H7 (cell line): ENCODE results near the gene DNAJB2. TPM values are rescaled to one million over a fixed set of nuclear protein-coding genes. Genes with fewer than 3 reads are reported as not detected.
"Not testable (repeated sequence)": the region's sequence is repeated elsewhere in the genome, so short reads cannot be mapped to it uniquely, and the experiment has no call there.

ENCODE experiments used
- DNase-seq: peaks from one replicate; pipeline ENCODE4 v3.0.0; 2012
- H3K27me3 ChIP-seq: 2 replicates; pipeline ENCODE4 v1.6.0; 2011; ENCODE audit warnings: mild to moderate bottlenecking, low read length; ENCODE audit not compliant: control insufficient read depth, insufficient read depth
- H3K36me3 ChIP-seq: replicated peaks from 2 replicates; pipeline ENCODE4 v1.5.1; 2011; ENCODE audit warnings: low read length; ENCODE audit not compliant: control insufficient read depth, insufficient read depth
- H3K4me3 ChIP-seq: 2 replicates; pipeline ENCODE4 v1.5.1; 2011; ENCODE audit warnings: low read depth, mild to moderate bottlenecking, control low read depth, low read length, moderate library complexity; ENCODE audit not compliant: insufficient read depth
- total RNA-seq: library from RNA; depleted of rRNA; stranded (reverse); fragments of >200 nt; shearing (Covaris generic); gene quantifications from 2 replicates; pipeline ENCODE4 v1.2.3, GENCODE V29; 2014

The DNAJB2 gene
- total RNA-seq, 1 experiment from 2014 or later, result 29.1 TPM

DNA sequence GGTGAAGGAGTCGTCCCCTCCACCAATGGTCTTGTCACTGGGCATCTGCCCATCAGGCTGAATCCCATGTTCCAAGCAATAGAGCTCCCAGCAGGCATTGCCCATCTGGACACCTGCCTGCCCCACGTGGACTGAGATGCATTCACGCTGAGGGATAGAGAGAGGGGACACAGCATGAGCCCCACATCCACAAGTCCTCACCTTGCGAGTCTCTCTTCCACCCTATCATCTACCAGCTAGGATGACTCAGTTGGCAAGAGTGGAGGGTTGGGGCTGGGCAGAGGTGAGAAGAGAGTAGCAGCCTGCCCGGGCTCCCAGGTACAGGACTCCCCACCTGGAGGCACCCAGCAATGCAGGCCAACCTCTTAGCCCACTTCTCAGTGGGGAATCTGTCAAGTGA, 27.1 kb upstream of the DNAJB2 start:
- H3K27me3 ChIP-seq, result peaks cover 46% of the 10 kb centered on the region
- no peak for DNase-seq

DNA sequence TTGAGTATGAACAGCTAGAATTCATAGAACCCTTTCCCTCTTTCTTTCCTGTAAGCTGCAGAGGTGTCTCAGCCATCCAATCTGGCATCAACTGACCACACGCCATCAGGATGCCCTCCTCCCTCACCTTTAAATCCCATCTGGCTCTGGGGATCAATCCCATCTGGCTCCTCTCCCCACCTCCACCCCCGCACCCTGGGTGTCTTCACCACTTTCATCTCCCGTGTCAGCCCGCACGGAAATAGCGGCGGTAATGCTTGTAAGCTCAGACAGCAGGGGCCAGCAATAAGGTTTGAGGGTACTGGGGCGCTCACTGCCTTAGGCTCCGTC, 26.6 kb upstream of the DNAJB2 start:
- H3K36me3 ChIP-seq, result peaks cover 5% of the 10 kb centered on the region
- peaks cover 46% of the 10 kb centered on the region for H3K27me3 ChIP-seq
- DNase-seq, result peak; percentile 56
- H3K4me3 ChIP-seq, result peak overlapping the region; percentile 41

More for the DNA sequence above, 27.1 kb upstream of the DNAJB2 start:
- Histone ChIP-seq H3K36me3 (peaks cover 6% of the 10 kb centered on the region), H3K4me3 (no peak overlapping the region)

DNA sequence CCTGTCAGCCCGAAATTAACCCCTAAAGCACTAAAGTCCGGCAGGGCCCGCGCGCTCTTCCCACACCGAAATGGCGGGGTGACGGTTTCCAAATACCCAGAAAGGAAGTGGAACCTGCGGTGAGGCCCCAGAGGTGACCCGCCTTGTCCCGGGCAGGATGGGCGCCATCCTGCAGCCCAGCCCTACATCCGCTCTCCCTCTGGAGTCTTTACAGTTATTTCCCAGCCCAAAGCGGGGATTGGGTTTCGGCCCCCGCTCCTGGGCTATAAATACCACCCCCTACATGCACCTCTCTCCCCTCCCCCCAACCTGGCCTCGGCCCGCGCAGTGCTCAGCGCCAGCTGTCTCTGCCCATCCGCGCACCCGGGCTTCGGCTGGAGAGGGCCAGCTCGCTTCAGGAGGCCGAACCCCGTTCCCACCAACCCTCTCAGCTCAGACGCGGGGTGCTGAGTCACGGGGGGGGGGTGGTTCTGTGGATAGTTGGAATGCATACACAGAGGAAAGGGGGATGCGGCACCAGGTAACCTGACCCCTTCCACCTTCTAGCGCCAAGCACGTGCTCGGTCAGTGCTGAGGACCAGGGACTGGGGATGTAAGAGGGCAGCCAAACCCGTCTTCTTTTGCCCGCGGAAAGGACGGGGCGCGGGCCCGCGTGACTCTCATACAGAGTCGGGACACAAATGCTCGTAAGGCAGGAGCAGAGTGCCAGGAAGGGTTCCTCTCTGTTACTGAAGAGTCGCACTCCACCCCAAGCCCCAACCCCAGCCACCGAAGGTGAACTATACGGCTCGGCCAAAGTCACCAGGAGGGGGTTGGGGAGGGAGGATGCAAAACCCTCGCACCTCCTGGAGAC, 26.0 kb upstream of the DNAJB2 start, which contains the start of gene TUBA4B:
Gene TUBA4B (plus strand): TSS at position 344 of the 853 bp plus-strand sequence. CDS start 165 bp downstream, at position 509.
- peak; percentile 89 for DNase-seq
- Histone ChIP-seq H3K27me3 (peaks cover 46% of the 10 kb centered on the region), H3K36me3 (peaks cover 3% of the 10 kb centered on the region), H3K4me3 (peak within 1 kb of the TSS; percentile 43)

DNA sequence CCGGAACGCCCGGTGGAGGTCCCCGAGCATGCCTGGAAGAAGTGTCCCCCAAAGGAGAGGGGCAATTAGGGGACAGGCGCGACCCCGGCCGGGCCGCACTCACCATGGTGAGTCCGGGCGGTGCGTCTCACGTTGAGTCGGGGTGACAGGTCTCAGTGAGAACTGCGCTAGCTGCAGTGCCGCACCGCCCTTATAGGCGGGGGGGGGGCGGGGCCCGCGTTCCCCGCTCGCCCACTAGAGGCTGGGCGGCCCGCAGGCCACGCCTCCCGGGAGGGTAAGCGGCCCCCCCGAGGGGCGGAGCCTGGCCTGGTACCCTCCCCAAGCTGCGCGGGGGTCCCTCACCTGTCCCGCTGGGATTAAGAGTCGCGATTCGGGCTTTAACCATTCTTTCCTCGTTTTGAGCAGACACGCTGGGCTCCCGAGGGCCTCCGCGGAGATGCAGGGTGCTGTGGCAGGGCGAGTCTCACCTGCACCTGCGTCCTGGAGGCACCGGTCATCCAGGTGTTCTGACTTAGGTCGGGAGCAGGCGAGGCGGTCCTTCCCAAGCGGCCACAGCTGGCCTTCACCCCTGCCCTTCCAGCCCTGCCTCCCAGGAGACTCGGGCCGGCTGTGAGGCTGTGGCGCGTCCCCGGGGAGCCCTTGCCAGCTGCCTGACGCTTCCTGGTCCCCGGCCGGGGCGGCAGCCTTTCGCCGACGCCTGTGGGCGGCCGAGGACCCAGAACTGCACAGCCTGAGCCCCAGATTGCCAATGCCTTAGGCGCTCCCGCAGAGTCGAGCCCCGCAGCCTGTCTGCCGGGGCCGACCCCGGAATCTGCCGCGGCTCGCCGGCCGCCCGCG, 25.2 kb upstream of the DNAJB2 start, which contains the start of gene TUBA4A:
Gene TUBA4A (minus strand): TSS at position 166 of the 837 bp plus-strand sequence. CDS start 60 bp downstream, at position 106.
- DNase-seq, result peak; percentile 100
- peak within 1 kb of the TSS; percentile 43 for H3K4me3 ChIP-seq
- H3K27me3 ChIP-seq, result peaks cover 46% of the 10 kb centered on the region

DNA sequence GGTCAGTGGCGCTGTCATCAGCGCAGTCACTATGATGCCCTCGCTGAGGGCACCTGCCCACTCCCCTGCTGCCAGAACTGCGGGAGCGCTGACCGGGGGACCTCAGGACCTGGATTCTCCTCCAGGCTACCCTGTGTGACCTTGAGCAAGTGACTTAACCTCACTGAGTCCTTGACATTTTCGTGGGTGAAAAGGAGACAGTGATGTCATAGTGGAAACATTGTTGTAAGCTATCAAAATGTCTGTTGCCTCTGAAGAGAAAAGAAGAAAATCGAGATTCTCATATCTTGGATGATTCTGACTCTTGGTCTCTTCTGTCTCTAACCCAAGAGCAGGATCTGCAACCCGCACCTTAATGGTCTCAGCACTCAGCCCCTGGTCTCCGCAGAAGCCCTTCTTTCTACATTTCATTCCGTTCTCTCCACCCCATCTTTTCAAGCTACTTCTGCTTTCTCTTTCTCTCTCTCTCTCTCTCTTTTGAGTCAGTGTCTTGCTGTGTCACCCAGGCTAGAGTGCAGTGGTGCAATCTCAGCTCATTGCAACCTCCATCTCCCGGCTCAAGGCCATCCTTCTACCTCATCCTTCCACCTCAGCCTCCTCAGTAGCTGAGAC, 24.5 kb upstream of the DNAJB2 start:
- Histone ChIP-seq H3K4me3 (peak overlapping the region; percentile 43; the same call in 1 of the 2 replicates), H3K36me3 (peaks cover 1% of the 10 kb centered on the region), H3K27me3 (peaks cover 47% of the 10 kb centered on the region)
- peak; percentile 43 for DNase-seq

More for the DNA sequence above, 25.2 kb upstream of the DNAJB2 start, which contains the start of gene TUBA4A:
- H3K36me3 ChIP-seq, result peaks cover 2% of the 10 kb centered on the region

DNA sequence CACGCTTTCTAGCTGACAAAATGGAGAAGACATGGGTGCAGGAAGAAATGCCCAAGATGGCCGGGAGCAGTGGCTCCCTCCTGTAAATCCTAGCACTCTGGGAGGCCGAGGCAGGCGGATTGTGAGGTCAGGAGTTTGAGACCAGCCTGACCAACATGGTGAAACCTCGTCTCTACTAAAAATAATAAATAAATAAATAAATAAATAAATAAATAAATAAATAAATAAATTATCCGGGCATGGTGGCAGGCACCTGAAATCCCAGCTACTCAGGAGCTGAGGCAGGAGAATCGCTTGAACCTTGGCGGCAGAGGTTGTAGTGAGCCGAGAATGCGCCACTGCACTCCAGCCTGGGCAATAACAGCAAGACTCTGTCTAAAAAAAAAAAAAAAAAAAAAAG, 20.2 kb upstream of the DNAJB2 start:
- peaks cover 33% of the 10 kb centered on the region for H3K27me3 ChIP-seq
- not testable (repeated sequence) for H3K36me3 ChIP-seq, DNase-seq, H3K4me3 ChIP-seq

DNA sequence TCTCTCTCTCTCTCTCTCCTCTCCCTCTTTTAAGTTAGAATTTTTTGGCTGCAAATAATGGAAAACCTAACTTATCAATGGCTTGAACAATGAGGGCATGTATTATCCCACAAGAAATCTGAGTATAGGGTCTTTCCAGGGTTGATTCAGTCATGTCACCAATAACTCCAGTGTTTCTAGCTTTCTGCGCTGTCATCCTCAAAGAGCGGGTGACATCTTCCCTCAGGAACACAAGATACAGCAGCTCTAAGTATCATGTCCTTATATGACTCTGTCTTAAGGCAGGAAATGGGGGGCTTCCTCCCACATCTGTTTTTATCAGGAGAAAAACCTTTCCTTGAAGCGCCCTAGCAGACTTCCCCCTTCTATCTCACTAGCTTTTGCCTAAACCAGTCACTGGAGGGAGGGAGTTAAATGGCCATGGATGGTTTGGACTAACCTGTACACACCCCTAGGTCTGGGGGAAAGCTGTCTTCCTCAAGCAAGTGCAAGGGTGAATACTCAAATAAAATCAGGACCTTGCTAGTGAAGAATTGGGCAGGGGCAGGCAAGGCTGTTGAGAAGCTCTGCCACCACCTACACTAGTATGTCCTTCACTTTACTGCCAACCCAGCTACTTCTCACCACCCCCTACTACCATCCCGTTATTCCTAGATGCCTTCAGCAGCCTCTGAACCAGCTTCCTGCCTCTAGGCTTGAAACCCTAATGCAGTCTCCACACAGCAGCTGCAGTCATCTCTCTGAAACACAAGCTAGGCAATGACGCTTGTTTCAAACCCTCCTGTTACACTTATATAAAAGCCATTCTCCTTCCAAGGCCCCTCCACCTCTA, 17.9 kb upstream of the DNAJB2 start:
- no peak for DNase-seq
- H3K27me3 ChIP-seq, result peaks cover 10% of the 10 kb centered on the region
- H3K36me3 ChIP-seq, result no peaks in the 10 kb centered on the region

DNA sequence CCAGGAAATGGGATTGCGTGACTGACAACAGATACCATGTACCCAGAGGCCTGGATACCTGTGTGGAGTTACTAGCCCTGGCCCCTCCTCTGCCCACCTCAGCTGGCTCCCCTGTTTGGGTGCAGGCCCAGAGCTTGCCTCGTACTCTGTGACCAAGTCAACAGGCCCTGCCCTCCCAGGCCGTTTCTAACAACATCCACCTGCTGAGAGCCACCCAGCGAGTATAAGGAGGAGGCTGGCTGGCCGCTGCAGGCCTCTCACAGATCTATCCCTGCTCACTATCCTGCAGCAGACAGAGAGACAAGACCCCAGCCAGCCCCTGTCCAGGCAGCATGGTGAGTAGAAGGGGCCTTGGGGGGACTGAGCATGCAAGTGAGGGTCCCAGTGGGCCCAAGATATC, 12.9 kb upstream of the DNAJB2 start:
- H3K27me3 ChIP-seq, result peaks cover 4% of the 10 kb centered on the region; the same call in 1 of the 2 replicates
- DNase-seq, result no peak

More for the DNA sequence above, 17.9 kb upstream of the DNAJB2 start:
- H3K4me3 ChIP-seq, result no peak overlapping the region

DNA sequence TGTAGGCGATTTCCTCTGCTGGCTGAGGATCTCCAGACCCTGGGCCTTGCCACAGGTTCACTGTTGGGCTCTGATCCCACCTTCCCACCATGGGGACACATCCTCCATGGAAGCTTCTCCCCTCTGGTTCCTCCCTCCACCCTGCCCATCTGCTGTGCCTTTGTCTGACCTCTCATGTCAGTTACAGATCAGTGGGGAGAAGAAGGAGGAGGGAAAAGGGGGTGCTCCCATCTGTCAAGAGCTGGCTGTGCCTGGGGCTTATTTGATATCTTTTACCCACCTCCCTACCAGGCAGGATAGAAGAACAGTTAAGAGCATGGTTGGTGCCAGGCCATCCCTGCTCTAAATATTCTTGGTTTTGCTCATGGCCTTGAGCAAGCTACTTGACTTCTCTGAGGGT, 12.3 kb upstream of the DNAJB2 start:
- no peaks in the 10 kb centered on the region for H3K36me3 ChIP-seq
- DNase-seq, result peak; percentile 4
- H3K4me3 ChIP-seq, result no peak overlapping the region
- peaks cover 2% of the 10 kb centered on the region; the same call in 1 of the 2 replicates for H3K27me3 ChIP-seq

More for the DNA sequence above, 12.9 kb upstream of the DNAJB2 start:
- Histone ChIP-seq H3K36me3 (no peaks in the 10 kb centered on the region), H3K4me3 (no peak overlapping the region)

DNA sequence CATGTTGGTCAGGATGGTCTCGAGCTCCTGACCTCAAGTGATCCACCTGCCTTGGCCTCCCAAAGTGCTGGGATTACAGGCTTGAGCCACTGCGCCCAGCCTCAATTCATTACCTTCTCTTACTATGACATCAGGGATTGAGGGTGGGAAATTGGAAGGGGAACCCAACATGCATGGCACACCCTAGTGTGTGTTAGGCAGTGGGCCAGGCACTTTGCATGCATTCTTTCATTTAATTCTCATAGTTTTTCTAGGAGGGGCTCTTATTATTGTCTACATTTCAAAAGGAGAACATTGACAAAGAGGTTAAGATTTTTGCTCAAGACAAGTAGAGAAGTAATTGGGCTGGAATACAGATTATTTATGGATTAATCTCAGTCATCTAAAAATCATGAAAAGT, 10.9 kb upstream of the DNAJB2 start:
- DNase-seq, result no peak
- H3K36me3 ChIP-seq, result no peaks in the 10 kb centered on the region
- no peak overlapping the region for H3K4me3 ChIP-seq
- peaks cover 2% of the 10 kb centered on the region; the same call in 1 of the 2 replicates for H3K27me3 ChIP-seq

DNA sequence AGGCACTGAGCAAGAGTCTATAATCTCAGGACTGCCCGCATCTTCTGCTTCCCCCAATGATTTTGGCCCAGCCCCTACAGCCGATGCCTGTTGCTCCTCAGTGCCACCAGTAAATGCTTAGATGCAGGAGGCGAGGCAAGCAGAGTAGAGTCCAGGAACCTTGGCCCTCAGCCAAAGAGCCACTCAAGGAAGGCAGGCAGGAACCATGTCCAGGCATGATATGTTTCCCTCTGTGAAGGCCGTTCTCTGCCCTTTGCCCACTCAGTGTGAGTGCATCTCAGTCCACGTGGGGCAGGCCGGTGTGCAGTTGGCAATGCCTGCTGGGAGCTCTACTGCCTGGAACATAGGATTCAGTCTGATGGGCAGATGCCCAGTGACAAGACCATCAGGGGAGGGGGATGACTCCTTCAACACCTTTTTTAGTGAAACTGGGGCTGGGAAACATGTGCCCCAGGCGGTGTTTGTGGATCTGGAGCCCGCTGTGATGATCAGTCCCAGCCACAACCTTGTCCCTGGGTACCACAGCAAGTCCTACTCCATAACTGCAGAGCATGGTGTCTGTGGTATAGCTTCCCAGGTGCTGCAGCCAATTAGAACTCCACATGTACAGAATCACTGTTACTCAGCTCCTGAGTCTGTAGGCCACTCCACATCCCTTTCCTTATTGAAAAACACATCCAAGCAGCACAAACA, 9.7 kb upstream of the DNAJB2 start:
- Histone ChIP-seq H3K36me3 (no peaks in the 10 kb centered on the region), H3K27me3 (peaks cover 2% of the 10 kb centered on the region; the same call in 1 of the 2 replicates), H3K4me3 (no peak overlapping the region)
- no peak for DNase-seq

DNA sequence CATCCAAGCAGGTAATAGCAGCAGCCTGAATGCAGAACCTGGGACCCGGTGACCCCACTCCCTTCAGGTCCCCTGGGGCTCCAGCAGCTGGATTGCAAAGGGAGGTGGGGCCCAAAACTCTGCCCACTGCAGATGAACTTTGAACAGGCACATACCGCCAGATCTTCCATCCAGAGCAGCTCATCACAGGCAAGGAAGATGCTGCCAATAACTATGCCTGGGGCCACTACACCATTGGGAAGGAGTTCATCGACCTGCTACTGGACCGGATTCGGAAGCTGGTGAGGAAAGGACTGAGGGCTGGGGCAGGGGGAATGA, 9.2 kb upstream of the DNAJB2 start:
- H3K27me3 ChIP-seq, result peaks cover 2% of the 10 kb centered on the region; the same call in 1 of the 2 replicates

DNA sequence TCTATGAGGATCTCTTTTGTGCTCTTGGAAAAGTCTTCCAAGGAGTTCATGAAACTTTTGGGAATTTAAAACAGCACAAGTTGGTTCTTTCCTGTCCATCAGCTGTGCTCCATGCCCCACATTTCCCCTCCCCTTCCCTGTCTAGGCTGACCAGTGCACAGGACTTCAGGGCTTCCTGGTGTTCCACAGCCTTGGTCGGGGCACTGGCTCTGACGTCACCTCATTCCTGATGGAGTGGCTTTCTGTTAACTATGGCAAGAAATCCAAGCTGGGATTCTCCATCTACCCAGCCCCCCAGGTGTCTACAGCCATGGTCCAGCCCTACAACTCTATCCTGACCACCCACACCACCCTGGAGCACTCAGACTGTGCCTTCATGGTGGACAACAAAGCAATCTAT, 8.1 kb upstream of the DNAJB2 start:
- DNase-seq, result no peak
- Histone ChIP-seq H3K27me3 (peaks cover 2% of the 10 kb centered on the region; the same call in 1 of the 2 replicates), H3K4me3 (no peak overlapping the region), H3K36me3 (no peaks in the 10 kb centered on the region)

More for the DNA sequence above, 9.2 kb upstream of the DNAJB2 start:
- Histone ChIP-seq H3K4me3 (no peak overlapping the region), H3K36me3 (no peaks in the 10 kb centered on the region)
- DNase-seq, result no peak
